Omental fat pad (tissue), 4 donors: ENCODE measurements around the gene SIMC1. TPM values are rescaled to one million over a fixed set of nuclear protein-coding genes. Genes with fewer than 3 reads are reported as not detected.
A peak's percentile ranks its signal among the peaks of the same experiment; 100 is the strongest.

ENCODE experiments used
- ATAC-seq: fragments of 150-250 bp; one replicate; pipeline ENCODE4 v1.9.1; 2016; ENCODE audit warnings: mild to moderate bottlenecking, moderate library complexity; ENCODE audit not compliant: low FRiP score
- DNase-seq: peaks from one replicate; pipeline ENCODE4 v3.0.0-alpha.2; 2019; ENCODE audit warnings: low spot score
- total RNA-seq, 4 donors: library from RNA; depleted of rRNA; stranded (reverse); fragments of >200 nt; gene quantifications; one replicate each; pipeline ENCODE4 v1.1.0, GENCODE V29; 2016
- TF ChIP-seq, protein P1 (sequence below), 3 donors: fragments of 450-650 bp; IDR thresholded peaks; one replicate each; pipeline ENCODE4 v1.5.1; 2016 to 2017; ENCODE audit warnings: antibody characterized with exemption in 3 of 3, mild to moderate bottlenecking in 3 of 3, moderate library complexity in 2 of 3

Gene SIMC1
- total RNA-seq, 4 donors from 2014 or later, result 8.3 to 18.0 (median 10.7) TPM

DNA sequence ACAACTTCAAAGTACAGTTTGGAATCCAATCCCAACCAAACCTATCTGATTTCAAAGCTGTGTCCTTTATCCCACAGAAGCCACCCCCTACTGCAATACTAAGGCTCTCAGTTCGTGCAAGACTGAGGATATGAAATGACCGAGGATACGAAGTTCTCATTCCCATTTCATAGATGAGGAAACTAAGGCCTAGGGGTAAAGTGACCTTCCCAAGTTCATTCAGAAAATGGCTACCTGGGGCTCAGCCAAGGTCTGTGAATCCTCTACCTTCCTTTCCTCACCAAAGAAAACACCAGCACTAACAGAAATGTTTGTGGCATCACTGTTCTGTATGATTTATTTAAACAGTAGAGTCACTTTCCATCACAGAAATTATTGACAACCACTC, 117.9 kb downstream of the SIMC1 start:
- ATAC-seq (no peak), DNase-seq (no peak)
- TF ChIP-seq, protein P1, sequence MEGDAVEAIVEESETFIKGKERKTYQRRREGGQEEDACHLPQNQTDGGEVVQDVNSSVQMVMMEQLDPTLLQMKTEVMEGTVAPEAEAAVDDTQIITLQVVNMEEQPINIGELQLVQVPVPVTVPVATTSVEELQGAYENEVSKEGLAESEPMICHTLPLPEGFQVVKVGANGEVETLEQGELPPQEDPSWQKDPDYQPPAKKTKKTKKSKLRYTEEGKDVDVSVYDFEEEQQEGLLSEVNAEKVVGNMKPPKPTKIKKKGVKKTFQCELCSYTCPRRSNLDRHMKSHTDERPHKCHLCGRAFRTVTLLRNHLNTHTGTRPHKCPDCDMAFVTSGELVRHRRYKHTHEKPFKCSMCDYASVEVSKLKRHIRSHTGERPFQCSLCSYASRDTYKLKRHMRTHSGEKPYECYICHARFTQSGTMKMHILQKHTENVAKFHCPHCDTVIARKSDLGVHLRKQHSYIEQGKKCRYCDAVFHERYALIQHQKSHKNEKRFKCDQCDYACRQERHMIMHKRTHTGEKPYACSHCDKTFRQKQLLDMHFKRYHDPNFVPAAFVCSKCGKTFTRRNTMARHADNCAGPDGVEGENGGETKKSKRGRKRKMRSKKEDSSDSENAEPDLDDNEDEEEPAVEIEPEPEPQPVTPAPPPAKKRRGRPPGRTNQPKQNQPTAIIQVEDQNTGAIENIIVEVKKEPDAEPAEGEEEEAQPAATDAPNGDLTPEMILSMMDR (IDR thresholded peaks at IDR 0.05), result no peak

DNA sequence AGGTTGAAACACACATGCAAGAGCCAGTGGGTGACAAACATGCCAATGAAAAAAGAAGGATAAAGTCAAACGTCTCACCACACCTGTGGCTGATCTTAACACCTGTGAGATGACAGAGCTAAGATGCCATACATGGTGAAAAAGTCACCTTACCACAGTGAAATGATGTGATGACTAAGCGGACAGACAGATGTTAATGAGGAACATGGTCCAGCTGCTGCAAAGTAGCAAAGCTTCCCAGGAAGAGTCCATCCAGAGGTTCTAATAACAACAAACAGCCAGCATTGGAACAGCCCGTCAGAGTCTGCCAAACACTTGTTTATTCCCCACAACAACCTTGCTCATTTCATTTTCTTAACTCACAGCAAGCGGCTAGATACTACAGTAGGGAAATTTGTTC, 121.4 kb downstream of the SIMC1 start:
- TF ChIP-seq, protein P1 (IDR thresholded peaks at IDR 0.05), result no peak

DNA sequence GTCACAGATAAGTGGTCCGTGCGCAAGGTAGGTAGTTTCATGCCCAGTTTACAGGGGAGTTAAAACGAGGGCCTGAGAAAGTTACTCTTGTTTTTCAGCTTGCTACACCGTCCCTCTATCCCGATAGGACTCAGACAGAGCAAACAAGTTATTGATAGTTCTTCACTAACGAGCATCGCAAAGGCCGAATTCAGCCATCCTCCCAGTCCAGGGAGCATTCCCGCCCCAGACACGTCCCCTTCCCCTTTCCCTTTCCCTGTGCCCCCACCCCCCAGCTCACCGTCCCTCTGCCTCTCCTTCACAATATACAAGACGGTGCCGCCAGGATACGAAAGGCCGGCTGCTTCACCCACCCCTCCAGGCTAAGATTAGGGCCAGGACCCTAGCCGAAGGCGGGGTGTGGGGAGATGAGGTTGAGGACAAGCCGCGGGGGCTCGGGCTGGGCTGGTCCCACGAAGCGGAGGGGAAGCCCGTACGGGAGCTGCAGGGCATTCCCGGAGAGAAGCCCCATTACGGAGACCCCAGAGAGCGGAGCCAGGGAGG, 122.7 kb downstream of the SIMC1 start:
- TF ChIP-seq, protein P1 (IDR thresholded peaks at IDR 0.05), result no peak
- no peak for DNase-seq
- ATAC-seq, result peak; percentile 1

More for the DNA sequence above, 121.4 kb downstream of the SIMC1 start:
- ATAC-seq (no peak), DNase-seq (no peak)

DNA sequence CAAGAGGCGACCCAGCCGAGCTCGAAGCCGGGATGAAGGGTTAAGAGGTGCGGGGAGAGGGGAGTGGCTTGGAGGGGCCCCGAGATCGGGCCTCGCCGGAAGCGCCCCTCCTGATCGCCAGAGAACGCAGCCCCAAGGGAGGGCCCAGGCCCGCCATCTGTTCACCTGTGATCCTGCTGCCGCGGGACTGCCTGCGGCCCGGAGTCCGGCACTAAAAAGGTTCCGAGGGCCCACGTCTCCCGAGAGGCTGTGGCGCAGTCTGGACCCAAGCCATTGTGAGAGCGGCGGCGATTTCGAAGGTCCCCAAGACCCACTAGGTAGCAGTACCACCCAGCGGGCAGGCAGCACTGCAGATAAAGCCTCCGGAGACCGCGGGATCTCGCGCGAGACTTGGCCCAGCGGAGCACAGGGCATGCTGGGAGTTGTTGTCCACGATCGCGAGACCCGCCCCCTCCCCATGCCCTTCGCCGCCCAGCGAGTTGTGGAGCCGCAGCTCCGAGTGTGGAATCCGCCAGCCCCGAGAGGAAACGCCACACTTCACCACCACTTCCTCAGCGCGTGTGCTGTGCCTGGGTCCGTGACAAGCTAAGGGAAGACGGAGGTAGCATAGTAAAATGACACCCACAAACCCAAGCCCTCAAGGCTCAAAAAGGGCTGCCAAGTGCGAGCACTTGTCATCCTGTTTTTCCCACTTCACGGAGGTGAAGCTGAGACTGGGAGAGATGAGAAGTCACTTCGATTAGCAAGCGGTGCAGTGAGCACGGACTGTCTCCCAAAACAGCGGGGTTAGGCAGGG, 123.4 kb downstream of the SIMC1 start, which contains the start of gene KIAA1191:
KIAA1191 (minus strand) TSS at position 328 of the 796 bp plus-strand sequence. CDS start 2,256 bp downstream, outside the sequence.
- DNase-seq, result peak; percentile 79
- TF ChIP-seq, protein P1 (IDR thresholded peaks at IDR 0.05), result no peak

DNA sequence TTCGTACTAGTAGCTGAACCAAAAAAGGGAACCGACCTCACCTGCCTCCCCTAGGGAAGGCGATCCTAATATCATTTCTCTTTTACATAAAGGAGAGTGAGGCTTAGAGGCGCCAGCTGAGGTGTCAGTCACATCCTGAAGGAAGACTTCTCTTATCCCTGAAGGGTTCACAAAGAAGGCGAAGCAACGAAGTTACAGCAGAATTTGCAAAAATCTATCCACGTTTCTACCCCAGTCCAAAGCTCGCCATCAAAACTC, 123.9 kb downstream of the SIMC1 start:
- DNase-seq, result no peak
- ATAC-seq, result no peak
- TF ChIP-seq, protein P1 (IDR thresholded peaks at IDR 0.05), result no peak

More for the DNA sequence above, 123.4 kb downstream of the SIMC1 start, which contains the start of gene KIAA1191:
- peak; percentile 91 for ATAC-seq

DNA sequence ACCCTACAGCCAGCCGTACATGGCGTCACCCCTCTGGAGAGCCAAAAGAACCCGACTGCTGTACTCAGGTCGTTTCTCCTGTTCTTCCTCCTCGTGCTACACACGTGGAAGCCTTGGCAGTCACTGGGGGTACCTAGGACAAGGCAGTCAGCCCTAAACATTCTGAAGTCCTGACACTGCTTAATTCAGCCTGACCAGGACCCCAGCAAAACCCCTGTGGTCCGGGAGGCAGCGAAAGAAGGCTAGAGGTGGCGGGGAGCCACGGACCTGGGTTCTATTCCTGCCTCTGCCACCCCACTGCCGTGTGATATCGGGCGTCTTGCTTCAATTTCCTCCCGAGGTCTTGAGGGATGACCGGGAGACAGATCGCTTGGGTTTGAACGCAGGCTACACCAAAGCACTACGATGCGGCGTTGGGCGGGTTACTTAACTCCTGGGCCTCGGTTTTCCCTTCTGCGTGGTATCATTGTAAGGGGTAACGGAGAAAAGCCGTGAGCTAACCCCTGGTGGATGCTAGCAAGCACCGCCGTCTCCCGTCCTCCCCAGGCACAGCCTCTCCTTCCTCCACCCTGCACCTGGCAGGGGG, 126.6 kb downstream of the SIMC1 start:
- ATAC-seq (no peak), DNase-seq (no peak)
- TF ChIP-seq, protein P1 (IDR thresholded peaks at IDR 0.05), result no peak
